Neural cell (in vitro differentiated cells): ENCODE data around the gene CANX.

Experiments
- CTCF ChIP-seq: fragments of 450-650 bp; IDR thresholded peaks from 2 replicates; pipeline ENCODE4 v1.5.1; 2014; ENCODE audit warnings: antibody characterized with exemption, mild to moderate bottlenecking, moderate library complexity; ENCODE audit not compliant: poor library complexity, severe bottlenecking
- EP300 ChIP-seq: fragments of 450-650 bp; conservative IDR thresholded peaks from 2 replicates; pipeline ENCODE4 v1.6.1; 2014; ENCODE audit warnings: antibody characterized with exemption, mild to moderate bottlenecking, moderate library complexity; ENCODE audit not compliant: poor library complexity, severe bottlenecking
- EZH2 ChIP-seq: fragments of 200-600, 300-800 bp; shearing (Covaris generic), sonication (generic); IDR thresholded peaks from 2 replicates; pipeline ENCODE4 v1.6.1; 2014; ENCODE audit warnings: antibody characterized with exemption, low read length, borderline replicate concordance, mild to moderate bottlenecking; ENCODE audit not compliant: insufficient read depth, poor library complexity, severe bottlenecking
- TAF1 ChIP-seq: IDR thresholded peaks from 2 replicates; pipeline ENCODE4 v1.6.1; 2012; ENCODE audit warnings: low read depth

DNA sequence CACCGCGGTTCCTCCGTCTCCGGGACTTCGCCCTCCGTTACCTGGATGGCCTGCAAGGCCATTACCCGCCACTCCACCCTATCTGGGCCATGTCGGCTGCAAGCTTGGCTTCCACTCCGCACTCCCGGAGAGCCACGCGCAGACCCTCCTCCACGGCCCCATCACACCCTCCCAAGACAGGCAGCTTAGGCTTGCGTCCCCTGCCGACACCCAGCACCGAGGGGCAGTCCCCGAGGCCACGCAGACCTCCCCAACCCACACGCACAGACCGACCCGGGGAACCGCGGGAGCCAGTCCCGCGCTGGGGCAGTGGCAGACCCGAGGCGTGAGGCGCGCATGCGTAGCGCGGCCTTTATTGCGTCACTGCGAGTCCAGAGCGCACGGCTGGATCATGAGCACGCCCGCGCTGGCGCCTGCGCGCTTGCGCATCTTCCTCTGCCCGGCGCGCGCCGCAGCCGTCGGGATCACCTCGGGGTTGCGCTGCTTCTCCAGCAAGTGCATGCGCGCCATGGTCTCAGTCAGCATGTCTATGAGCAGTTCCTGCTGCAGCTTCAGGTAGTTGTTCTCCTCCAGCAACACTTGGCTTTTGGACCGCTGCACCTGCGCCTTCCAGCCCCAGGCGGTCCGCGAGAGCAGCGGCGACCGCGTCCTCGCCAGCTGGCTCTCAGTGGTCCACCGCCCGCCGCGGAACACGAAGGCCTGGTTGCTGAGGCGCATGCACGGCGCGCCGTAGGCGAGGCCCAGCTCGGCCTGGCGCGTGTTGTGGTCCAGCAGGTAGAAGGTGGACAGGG, 20.3 kb upstream of the CANX start:
- peak; percentile 55 for TF ChIP-seq CTCF
- TF ChIP-seq EZH2: no peak
- TF ChIP-seq EP300: peak; percentile 43
- TF ChIP-seq TAF1: peak; percentile 69
